ENCODE results near the gene PABPN1L.
A peak's percentile ranks its signal among the peaks of the same experiment; 100 is the strongest.

Gene PABPN1L

GRCh38 chr16:88871730-88872416 lies 5.4 kb upstream of the PABPN1L start:
- DNase-seq (ENCODE audit: low read depth, low spot score) = no peak
- Histone ChIP-seq H3K27me3 (ENCODE audit: insufficient read depth, insufficient read length) (no peaks in the 10 kb centered on the region), H3K36me3 (ENCODE audit: insufficient read depth, insufficient read length, low read length) (no peaks in the 10 kb centered on the region), H3K4me3 (ENCODE audit: insufficient read length, low read depth) (no peak overlapping the region), H3K4me1 (ENCODE audit: insufficient read depth, insufficient read length) (peaks cover 10% of the 10 kb centered on the region), H3K9ac (ENCODE audit: insufficient read length, low read depth) (no peak overlapping the region), H3K9me3 (ENCODE audit: insufficient read depth, low read length) (no peaks in the 10 kb centered on the region)
- no peak for TF ChIP-seq YY1 (IDR thresholded peaks at IDR 0.05; ENCODE audit: insufficient read depth, insufficient read length)
- no peak for TF ChIP-seq SUZ12 (IDR thresholded peaks at IDR 0.05; ENCODE audit: extremely low read depth, insufficient read depth, insufficient read length)
- no peak for TF ChIP-seq ZNF274 (IDR thresholded peaks at IDR 0.05; ENCODE audit: low read depth, low read length)

GRCh38 chr16:88871349-88871702 lies 4.9 kb upstream of the PABPN1L start:
- Histone ChIP-seq H3K36me3 (ENCODE audit: insufficient read depth, insufficient read length, low read length) (no peaks in the 10 kb centered on the region), H3K9ac (ENCODE audit: insufficient read length, low read depth) (no peak overlapping the region), H3K4me1 (ENCODE audit: insufficient read depth, insufficient read length) (peaks cover 14% of the 10 kb centered on the region), H3K27me3 (ENCODE audit: insufficient read depth, insufficient read length) (no peaks in the 10 kb centered on the region), H3K9me3 (ENCODE audit: insufficient read depth, low read length) (no peaks in the 10 kb centered on the region), H3K4me3 (ENCODE audit: insufficient read length, low read depth) (no peak overlapping the region)
- no peak for DNase-seq (ENCODE audit: low read depth, low spot score)
- no peak for TF ChIP-seq YY1 (IDR thresholded peaks at IDR 0.05; ENCODE audit: insufficient read depth, insufficient read length)
- TF ChIP-seq ZNF274 (IDR thresholded peaks at IDR 0.05; ENCODE audit: low read depth, low read length) = no peak
- TF ChIP-seq SUZ12 (IDR thresholded peaks at IDR 0.05; ENCODE audit: extremely low read depth, insufficient read depth, insufficient read length) = no peak

- Histone ChIP-seq H3K27me3 (ENCODE audit: insufficient read depth, insufficient read length) (no peaks in the 10 kb centered on the region), H3K9ac (ENCODE audit: insufficient read length, low read depth) (peak overlapping the region; percentile 6), H3K4me3 (ENCODE audit: insufficient read length, low read depth) (no peak overlapping the region), H3K4me1 (ENCODE audit: insufficient read depth, insufficient read length) (peaks cover 18% of the 10 kb centered on the region), H3K36me3 (ENCODE audit: insufficient read depth, insufficient read length, low read length) (no peaks in the 10 kb centered on the region), H3K9me3 (ENCODE audit: insufficient read depth, low read length) (no peaks in the 10 kb centered on the region)
- DNase-seq (ENCODE audit: low read depth, low spot score) = no peak
- no peak for TF ChIP-seq SUZ12 (IDR thresholded peaks at IDR 0.05; ENCODE audit: extremely low read depth, insufficient read depth, insufficient read length)
These were observed 4.3 kb upstream of the PABPN1L start for GRCh38 chr16:88870608-88871348.

- DNase-seq (ENCODE audit: low read depth, low spot score) = no peak
- peaks cover 18% of the 10 kb centered on the region for H3K4me1 ChIP-seq (ENCODE audit: insufficient read depth, insufficient read length)
- TF ChIP-seq SUZ12 (IDR thresholded peaks at IDR 0.05; ENCODE audit: extremely low read depth, insufficient read depth, insufficient read length) (no peak), ZNF274 (IDR thresholded peaks at IDR 0.05; ENCODE audit: low read depth, low read length) (no peak), YY1 (IDR thresholded peaks at IDR 0.05; ENCODE audit: insufficient read depth, insufficient read length) (no peak)
- no peak overlapping the region for H3K9ac ChIP-seq (ENCODE audit: insufficient read length, low read depth)
- H3K4me3 ChIP-seq (ENCODE audit: insufficient read length, low read depth) = no peak overlapping the region
- H3K27me3 ChIP-seq (ENCODE audit: insufficient read depth, insufficient read length) = no peaks in the 10 kb centered on the region
- H3K9me3 ChIP-seq (ENCODE audit: insufficient read depth, low read length) = no peaks in the 10 kb centered on the region
- H3K36me3 ChIP-seq (ENCODE audit: insufficient read depth, insufficient read length, low read length) = no peaks in the 10 kb centered on the region
These were observed 3.2 kb upstream of the PABPN1L start for GRCh38 chr16:88869673-88869980.

DNA sequence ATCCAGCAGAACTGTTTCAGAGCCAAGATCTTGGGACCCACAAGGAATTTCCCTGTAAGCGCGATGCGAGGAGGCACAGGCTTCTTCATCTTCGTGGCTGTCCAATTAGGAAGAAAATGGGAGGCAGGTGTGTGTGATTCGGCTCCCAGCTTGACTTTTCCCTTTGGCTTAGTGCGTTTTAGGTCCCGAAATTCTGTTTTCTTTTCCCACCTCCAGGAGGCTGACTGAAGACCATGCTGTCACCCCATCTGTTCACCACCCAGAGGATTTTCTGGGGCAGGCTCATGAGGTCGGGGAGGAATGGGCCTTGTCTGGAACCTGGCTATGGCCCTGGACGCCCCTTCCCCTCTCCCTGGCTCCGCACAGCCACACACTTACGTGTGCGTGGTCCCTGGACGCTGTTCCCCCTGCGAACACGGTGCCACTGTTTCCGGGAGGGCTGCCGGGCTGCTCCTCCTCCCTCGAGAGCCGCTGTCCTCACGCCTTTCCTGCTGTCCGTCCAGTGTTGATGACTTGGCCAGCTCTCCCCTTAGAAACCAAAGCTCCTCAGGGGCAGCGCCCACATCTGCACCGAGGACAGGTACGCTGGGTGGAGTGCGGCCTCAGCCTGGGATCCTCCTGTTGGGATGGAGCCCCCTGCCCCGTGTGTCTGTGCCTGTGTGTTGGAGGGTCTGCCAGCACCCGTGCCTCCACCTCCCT lies 2.7 kb upstream of the PABPN1L start:
- H3K4me3 ChIP-seq (ENCODE audit: insufficient read length, low read depth) = no peak overlapping the region
- H3K4me1 ChIP-seq (ENCODE audit: insufficient read depth, insufficient read length) = peaks cover 18% of the 10 kb centered on the region
- H3K27me3 ChIP-seq (ENCODE audit: insufficient read depth, insufficient read length) = no peaks in the 10 kb centered on the region

GRCh38 chr16:88867581-88868246 lies 1.3 kb upstream of the PABPN1L start:
- TF ChIP-seq SUZ12 (IDR thresholded peaks at IDR 0.05; ENCODE audit: extremely low read depth, insufficient read depth, insufficient read length) (no peak), ZNF274 (IDR thresholded peaks at IDR 0.05; ENCODE audit: low read depth, low read length) (no peak), YY1 (IDR thresholded peaks at IDR 0.05; ENCODE audit: insufficient read depth, insufficient read length) (no peak)

More for the DNA sequence above, 2.7 kb upstream of the PABPN1L start:
- no peak overlapping the region for H3K9ac ChIP-seq (ENCODE audit: insufficient read length, low read depth)
- DNase-seq (ENCODE audit: low read depth, low spot score) = no peak
- TF ChIP-seq ZNF274 (IDR thresholded peaks at IDR 0.05; ENCODE audit: low read depth, low read length) (no peak), SUZ12 (IDR thresholded peaks at IDR 0.05; ENCODE audit: extremely low read depth, insufficient read depth, insufficient read length) (no peak), YY1 (IDR thresholded peaks at IDR 0.05; ENCODE audit: insufficient read depth, insufficient read length) (no peak)
- no peaks in the 10 kb centered on the region for H3K9me3 ChIP-seq (ENCODE audit: insufficient read depth, low read length)
- no peaks in the 10 kb centered on the region for H3K36me3 ChIP-seq (ENCODE audit: insufficient read depth, insufficient read length, low read length)

GRCh38 chr16:88865742-88866141 lies 718 bp downstream of the PABPN1L start:
- H3K4me1 ChIP-seq (ENCODE audit: insufficient read depth, insufficient read length) = peaks cover 22% of the 10 kb centered on the region
- H3K4me3 ChIP-seq (ENCODE audit: insufficient read length, low read depth) = no peak overlapping the region
- no peak overlapping the region for H3K9ac ChIP-seq (ENCODE audit: insufficient read length, low read depth)
- no peaks in the 10 kb centered on the region for H3K27me3 ChIP-seq (ENCODE audit: insufficient read depth, insufficient read length)
- TF ChIP-seq ZNF274 (IDR thresholded peaks at IDR 0.05; ENCODE audit: low read depth, low read length) = no peak
- TF ChIP-seq SUZ12 (IDR thresholded peaks at IDR 0.05; ENCODE audit: extremely low read depth, insufficient read depth, insufficient read length) = no peak
- TF ChIP-seq YY1 (IDR thresholded peaks at IDR 0.05; ENCODE audit: insufficient read depth, insufficient read length) = no peak
- DNase-seq (ENCODE audit: low read depth, low spot score) = no peak
- H3K9me3 ChIP-seq (ENCODE audit: insufficient read depth, low read length) = no peaks in the 10 kb centered on the region
- H3K36me3 ChIP-seq (ENCODE audit: insufficient read depth, insufficient read length, low read length) = peaks cover 28% of the 10 kb centered on the region

More at GRCh38 chr16:88867581-88868246, 1.3 kb upstream of the PABPN1L start:
- H3K9ac ChIP-seq (ENCODE audit: insufficient read length, low read depth) = no peak overlapping the region
- H3K27me3 ChIP-seq (ENCODE audit: insufficient read depth, insufficient read length) = no peaks in the 10 kb centered on the region
- H3K4me3 ChIP-seq (ENCODE audit: insufficient read length, low read depth) = no peak overlapping the region
- H3K4me1 ChIP-seq (ENCODE audit: insufficient read depth, insufficient read length) = peaks cover 22% of the 10 kb centered on the region
- no peaks in the 10 kb centered on the region for H3K9me3 ChIP-seq (ENCODE audit: insufficient read depth, low read length)
- peaks cover 8% of the 10 kb centered on the region for H3K36me3 ChIP-seq (ENCODE audit: insufficient read depth, insufficient read length, low read length)
- DNase-seq (ENCODE audit: low read depth, low spot score) = no peak
